IPS DF 4.7 (cell line): ENCODE results near the gene ABCD1.
"Not testable (repeated sequence)": the region's sequence is repeated elsewhere in the genome, so short reads cannot be mapped to it uniquely, and the experiment has no call there.

Experiments used
- DNase-seq: peaks from one replicate; pipeline ENCODE4 v3.0.0-alpha.2; 2013; ENCODE audit warnings: low spot score; ENCODE audit errors: extremely low read depth

Gene ABCD1

DNA sequence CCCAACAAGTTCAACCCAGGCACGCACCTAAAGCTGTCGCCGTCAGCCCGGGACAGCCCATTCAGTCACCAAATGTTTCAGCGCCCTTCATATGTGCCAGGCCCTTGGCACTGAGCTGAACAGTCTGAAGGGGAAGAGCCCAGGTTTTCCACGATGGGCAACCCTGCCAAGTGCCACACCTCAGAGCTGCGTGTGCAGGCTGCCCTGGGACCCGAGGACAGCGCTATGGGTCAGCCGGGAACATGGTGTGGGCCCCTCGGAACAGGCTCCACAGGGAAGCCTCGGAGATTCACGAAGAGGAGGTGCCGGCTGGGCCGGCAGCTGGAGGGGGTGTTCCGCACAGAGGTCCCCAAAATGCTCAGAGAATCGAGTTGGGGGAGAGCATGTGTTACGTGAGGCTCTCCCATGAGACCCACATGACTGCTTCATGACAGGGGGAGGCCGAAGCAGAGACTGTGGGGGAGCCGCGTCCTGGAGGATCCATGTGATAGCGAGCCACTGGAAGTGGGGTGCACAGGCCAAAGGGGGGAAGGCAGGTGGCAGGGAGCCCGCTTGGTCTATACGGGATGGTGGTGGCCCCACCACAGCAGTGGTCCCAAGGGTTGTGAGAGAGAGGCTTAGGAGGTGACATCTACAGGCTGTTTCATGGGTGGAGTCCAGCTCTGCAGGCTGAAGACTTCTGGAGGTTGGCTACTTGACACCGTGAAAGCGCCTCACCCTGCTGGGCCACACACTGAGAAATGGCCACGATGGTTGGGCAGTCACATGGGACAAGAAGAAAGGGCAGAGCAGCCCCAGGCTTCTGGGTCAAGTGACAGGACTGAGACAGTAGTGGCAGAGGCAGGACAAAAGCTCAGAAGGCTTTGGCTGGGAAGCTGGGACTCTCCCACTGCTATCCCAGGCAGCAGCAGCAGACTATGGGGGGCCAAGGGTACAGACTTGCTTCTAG lies 14.7 kb upstream of the ABCD1 start:
- DNase-seq, result no peak

DNA sequence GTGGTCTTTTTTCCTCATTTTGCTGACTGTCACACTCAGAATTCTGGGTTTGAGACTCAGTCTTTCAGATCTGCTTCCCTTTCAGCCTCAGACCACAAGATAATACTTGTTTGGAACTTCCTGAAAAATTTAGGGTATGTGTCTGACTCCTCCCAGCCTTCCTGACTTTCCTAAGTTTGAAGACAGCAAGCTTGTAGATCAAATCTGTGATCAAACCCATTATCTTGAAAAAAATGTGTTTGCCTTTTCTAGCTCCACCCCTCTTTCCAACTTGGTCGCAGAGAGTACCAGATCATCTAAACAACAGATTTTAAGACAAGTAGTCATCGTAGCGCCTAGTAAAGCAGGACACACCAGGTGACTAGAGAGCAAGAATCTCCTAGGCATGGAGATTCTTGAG lies 10.4 kb upstream of the ABCD1 start:
- DNase-seq, result no peak

DNA sequence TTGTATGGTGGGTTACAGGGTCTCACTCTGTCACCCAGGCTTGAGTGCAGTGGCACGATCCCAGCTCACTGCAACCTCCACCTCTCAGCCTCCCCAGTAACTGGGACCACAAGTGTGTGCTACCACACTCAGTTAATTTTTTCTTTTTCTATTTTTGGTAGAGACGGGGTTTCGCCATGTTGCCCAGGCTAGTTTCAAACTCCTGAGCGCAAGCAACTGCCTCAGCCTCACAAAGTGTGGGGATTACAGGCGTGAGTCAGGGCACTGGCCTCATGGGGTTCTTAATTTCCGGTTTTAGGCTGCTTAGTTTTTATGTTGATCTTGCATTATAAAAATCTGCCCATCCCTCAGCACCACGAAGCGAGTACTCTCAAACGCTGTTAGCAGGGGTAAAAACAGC lies 7.2 kb upstream of the ABCD1 start:
- no peak for DNase-seq

DNA sequence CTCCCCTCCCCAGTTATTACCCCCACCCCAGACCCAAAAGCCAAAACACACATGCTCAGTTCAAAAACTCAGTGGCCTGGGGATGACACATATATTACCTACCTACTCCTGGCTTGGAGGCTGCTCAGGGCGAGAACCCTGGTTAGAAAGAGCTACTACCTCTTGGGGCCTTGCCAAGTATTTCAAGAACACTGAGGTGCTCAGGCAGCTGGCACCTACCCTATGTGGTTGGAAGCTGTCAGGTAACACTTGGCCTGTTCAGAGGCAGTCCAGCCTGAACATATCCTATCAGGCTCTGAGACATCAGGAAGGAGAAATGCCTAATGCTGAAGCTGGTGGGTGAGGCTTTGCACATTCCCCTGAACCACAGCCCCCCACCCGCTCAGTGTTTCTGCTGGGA lies 5.4 kb upstream of the ABCD1 start:
- no peak for DNase-seq

DNA sequence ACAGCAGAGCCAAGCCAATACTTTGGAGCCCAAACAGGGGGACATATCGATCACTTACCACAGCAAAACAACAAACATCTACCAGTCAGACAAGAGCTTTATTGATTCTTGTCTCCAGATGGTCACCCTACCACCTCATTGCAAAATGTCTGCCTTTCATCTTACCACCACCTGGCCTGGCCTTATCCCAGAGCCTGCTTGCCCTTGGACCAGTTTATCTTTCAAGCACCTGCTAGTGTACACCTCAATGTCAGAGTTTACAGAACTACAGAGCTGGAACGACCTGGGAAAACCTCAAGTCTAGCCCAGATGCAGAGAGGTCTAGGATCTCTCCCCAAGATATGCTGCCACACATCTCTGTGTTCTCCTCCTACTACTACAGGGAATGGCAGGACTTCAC lies 5.0 kb upstream of the ABCD1 start:
- DNase-seq, result no peak

GRCh38 chrX:153722704-153723350 lies 1.8 kb upstream of the ABCD1 start:
- DNase-seq, result no peak

DNA sequence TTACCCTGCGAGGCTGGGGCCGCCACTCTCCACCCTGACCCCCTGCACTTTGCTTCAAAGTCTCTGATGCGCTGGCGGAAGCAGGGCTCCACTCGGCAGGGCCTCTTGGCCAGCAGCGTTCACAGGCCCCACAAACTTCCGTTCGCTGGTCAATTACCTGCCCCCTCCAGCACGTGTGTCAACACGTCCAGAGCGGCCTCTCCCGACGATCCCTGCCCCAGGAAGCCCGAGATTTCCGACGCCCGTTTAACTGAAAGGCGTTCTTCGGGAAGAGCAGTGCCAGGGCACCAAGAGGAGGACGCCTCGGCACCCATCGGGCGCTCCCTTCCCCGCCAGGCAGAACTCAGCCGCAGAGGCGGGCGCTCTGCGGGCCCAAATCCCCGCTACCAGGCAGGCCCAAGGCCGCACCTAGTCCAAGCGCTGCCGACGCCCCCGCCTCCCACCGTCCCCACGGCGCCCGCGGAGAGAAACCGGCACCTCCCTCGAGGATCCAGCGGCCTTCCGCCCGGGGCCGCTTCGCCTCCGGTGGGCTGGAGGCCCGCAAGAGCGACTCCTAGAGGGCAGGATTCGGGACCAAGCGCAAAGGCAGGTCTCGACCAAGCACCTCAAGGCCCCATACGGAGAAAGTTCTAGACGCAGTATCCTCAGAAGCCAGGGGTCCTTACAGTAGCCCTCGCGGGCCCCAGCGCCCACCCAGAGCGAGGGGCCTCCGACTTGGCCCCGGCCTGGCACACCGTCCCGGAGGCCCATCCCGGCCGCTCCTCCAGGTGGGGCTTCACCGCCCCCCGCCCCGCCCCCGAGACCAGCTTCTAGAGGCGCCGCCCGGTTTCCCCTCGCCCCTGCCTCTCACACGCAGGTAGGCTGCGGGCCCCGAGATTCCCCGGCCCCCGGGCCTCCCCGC lies 1.1 kb upstream of the ABCD1 start:
- DNase-seq, result no peak

- DNase-seq, result no peak
Observed at GRCh38 chrX:153725039-153725831, 579 bp downstream of the ABCD1 start.

- DNase-seq, result no peak
Observed at GRCh38 chrX:153725832-153726285, 1.2 kb downstream of the ABCD1 start.

- DNase-seq, result no peak
Observed at GRCh38 chrX:153726286-153727122, 1.8 kb downstream of the ABCD1 start.

DNA sequence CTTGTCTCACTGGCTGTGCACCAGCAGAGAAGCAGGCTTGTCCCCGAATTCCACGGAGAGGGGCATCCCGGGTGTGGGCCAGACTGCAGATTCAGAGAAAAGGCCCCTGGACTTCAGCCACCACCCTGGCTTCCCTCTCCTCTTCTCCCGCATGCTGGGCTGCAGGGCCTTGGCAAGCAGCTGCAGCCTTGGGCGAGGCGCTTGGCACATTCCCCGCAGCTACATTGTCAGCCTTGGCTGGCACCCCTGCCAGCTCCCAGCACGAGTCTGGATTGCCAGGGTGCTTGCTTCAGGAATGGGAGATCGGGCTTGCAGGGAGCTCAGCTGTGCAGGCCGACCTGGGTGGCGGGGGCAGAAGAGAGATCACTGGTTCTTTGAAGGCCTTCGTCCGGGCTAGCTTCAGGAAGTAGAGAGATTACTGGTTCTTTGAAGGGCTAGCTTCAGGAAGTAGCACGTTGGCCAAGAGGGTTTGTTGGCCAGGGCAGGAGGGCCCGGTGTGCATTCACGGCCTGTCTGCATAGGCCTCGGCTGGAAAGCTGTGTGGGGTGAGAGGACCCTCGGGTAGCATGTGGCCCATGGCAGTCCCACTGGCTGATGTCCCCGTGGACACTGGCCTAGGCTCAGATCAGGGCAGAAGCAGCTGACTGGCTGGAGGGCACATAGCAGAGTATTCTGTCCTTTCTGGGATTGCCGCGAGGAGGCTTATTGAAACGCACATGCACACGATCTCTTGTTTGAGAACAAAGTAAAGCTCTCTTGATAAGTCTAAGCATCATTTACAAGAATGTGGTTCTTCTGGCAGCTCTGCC lies 2.7 kb downstream of the ABCD1 start:
- no peak for DNase-seq

- no peak for DNase-seq
Observed at GRCh38 chrX:153728095-153728494, 3.4 kb downstream of the ABCD1 start.

DNA sequence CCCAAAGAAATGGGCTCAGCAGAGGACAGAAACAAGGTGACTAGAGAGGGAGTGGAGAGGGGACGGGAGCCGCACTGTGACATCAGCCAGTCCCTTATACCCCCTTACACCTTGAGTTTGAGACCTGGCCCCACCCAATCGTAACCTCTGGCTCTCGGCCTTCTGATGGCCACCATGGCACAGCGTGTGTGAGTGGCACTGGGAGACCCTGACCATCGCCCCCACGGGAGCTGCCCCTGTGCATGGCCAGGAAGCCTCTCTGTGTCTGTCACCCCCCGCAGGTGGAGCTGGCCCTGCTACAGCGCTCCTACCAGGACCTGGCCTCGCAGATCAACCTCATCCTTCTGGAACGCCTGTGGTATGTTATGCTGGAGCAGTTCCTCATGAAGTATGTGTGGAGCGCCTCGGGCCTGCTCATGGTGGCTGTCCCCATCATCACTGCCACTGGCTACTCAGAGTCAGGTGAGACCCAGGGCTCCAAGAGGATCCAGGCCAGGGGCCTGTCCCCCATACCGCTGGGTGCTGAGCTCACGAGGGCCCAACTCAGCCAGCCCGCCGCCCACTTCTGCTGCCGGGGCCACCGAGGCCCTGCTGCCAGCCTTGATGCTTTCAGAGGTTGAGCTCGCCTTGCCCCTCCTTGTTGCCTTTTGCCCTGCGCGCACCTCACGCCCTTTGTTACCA lies 4.4 kb downstream of the ABCD1 start:
- no peak for DNase-seq

GRCh38 chrX:153730115-153730514 lies 5.5 kb downstream of the ABCD1 start:
- not testable (repeated sequence) for DNase-seq

GRCh38 chrX:153731117-153731844 lies 6.6 kb downstream of the ABCD1 start:
- no peak for DNase-seq

DNA sequence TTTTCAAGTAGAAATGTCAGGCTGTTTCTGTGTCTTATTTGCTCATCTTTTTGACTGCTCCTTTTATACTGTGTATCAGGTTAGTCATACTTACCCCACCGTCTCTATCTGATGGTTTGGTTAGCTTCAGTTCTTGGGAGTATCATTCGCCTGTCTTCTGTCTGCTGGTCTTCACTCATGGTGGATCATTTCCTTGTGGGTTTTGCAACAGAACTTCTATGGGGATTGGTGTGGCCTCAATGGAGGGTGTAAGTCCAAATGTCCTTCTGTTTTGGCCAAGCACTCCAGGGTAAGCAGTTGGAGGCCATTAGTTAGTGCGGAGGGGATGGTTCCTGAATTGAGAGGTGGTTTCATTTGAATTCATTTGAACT lies 7.2 kb downstream of the ABCD1 start:
- DNase-seq, result no peak

- DNase-seq, result no peak
Observed at GRCh38 chrX:153732401-153732800, 7.7 kb downstream of the ABCD1 start.
